GM23338 (cell line): ENCODE results near the gene FNIP2. TPM values are rescaled to one million over a fixed set of nuclear protein-coding genes. Genes with fewer than 3 reads are reported as not detected.

Experiments
- ATAC-seq: fragments of 200-7000 bp; cut with Tn5 transposase; 3 replicates; pipeline ENCODE4 v1.9.1; 2020
- DNase-seq: peaks from one replicate; pipeline ENCODE4 v3.0.0-alpha.2; 2015; ENCODE audit warnings: low spot score
- H2AFZ ChIP-seq: fragments of 200-600 bp; sonication (generic); 2 replicates; pipeline ENCODE4 v1.8.0; 2016; ENCODE audit warnings: antibody characterized with exemption, mild to moderate bottlenecking, moderate library complexity
- H3F3A ChIP-seq: fragments of 200-600 bp; sonication (generic); replicated peaks from 2 replicates; pipeline ENCODE4 v1.8.0; 2017; ENCODE audit warnings: antibody characterized with exemption, mixed run types, low read depth
- H3K27ac ChIP-seq: fragments of 200-600 bp; sonication (generic); 2 replicates; pipeline ENCODE4 v1.6.1; 2016; ENCODE audit warnings: low read depth
- H3K27me3 ChIP-seq: fragments of 200-600 bp; sonication (generic); 2 replicates; pipeline ENCODE4 v1.8.0; 2016; ENCODE audit warnings: mild to moderate bottlenecking, mixed run types, moderate library complexity; ENCODE audit not compliant: insufficient read depth
- H3K36me3 ChIP-seq: fragments of 200-600 bp; sonication (generic); 2 replicates; pipeline ENCODE4 v1.8.0; 2016; ENCODE audit warnings: mild to moderate bottlenecking; ENCODE audit not compliant: insufficient read depth
- H3K4me1 ChIP-seq: fragments of 200-600 bp; sonication (generic); 2 replicates; pipeline ENCODE4 v1.8.0; 2016; ENCODE audit warnings: mild to moderate bottlenecking, moderate library complexity; ENCODE audit not compliant: insufficient read depth
- H3K4me2 ChIP-seq: fragments of 200-600 bp; sonication (generic); 2 replicates; pipeline ENCODE4 v1.7.1; 2017; ENCODE audit warnings: mixed run types
- H3K4me3 ChIP-seq: fragments of 200-600 bp; sonication (generic); 2 replicates; pipeline ENCODE4 v1.6.1; 2016; ENCODE audit warnings: mixed run types
- H3K79me2 ChIP-seq: fragments of 200-600 bp; sonication (generic); replicated peaks from 2 replicates; pipeline ENCODE4 v1.8.0; 2017; ENCODE audit warnings: mild to moderate bottlenecking; ENCODE audit not compliant: insufficient read depth
- H3K9me2 ChIP-seq: fragments of 200-600 bp; sonication (generic); 2 replicates; pipeline ENCODE4 v1.8.0; 2017; ENCODE audit not compliant: insufficient read depth
- H4K20me1 ChIP-seq: fragments of 200-600 bp; sonication (generic); replicated peaks from 2 replicates; pipeline ENCODE4 v1.8.0; 2017; ENCODE audit warnings: mild to moderate bottlenecking; ENCODE audit not compliant: insufficient read depth
- H3K27ac Mint-ChIP-seq: 2 replicates; pipeline ENCODE4 v1.8.0; 2020; ENCODE audit warnings: inconsistent platforms, mild to moderate bottlenecking, moderate library complexity, mixed read lengths
- H3K27me3 Mint-ChIP-seq: 3 replicates; pipeline ENCODE4 v1.8.0; 2022; ENCODE audit warnings: low read depth, mild to moderate bottlenecking, moderate library complexity, mixed read lengths, inconsistent platforms; ENCODE audit not compliant: insufficient read depth, poor library complexity
- H3K36me3 Mint-ChIP-seq: 3 replicates; pipeline ENCODE4 v1.8.0; 2021; ENCODE audit warnings: low read depth, mild to moderate bottlenecking, inconsistent platforms, moderate library complexity, mixed read lengths
- H3K4me1 Mint-ChIP-seq: 3 replicates; pipeline ENCODE4 v1.8.0; 2020; ENCODE audit warnings: mild to moderate bottlenecking, inconsistent platforms, mixed read lengths
- H3K4me3 Mint-ChIP-seq: 3 replicates; pipeline ENCODE4 v1.8.0; 2021; ENCODE audit warnings: moderate library complexity, mild to moderate bottlenecking, inconsistent platforms, mixed read lengths
- H3K9me3 Mint-ChIP-seq: 3 replicates; pipeline ENCODE4 v1.8.0; 2020; ENCODE audit warnings: moderate library complexity, mild to moderate bottlenecking, inconsistent platforms, mixed read lengths
- CREB1 ChIP-seq: fragments of 250-450 bp; sonication (Bioruptor Pico); IDR thresholded peaks from 2 replicates; pipeline ENCODE4 v1.5.0; 2020; ENCODE audit warnings: low read depth, mild to moderate bottlenecking, moderate library complexity
- ETS1 ChIP-seq: IDR thresholded peaks from 2 replicates; pipeline ENCODE4 v1.6.1; 2016; ENCODE audit warnings: antibody characterized with exemption
- EZH2 ChIP-seq: fragments of 200-600 bp; sonication (generic); IDR thresholded peaks from one replicate; pipeline ENCODE4 v1.8.0; 2017; ENCODE audit warnings: antibody characterized with exemption, mild to moderate bottlenecking, low read depth; ENCODE audit not compliant: unreplicated experiment
- EZH2phosphoT487 ChIP-seq: fragments of 200-600 bp; sonication (generic); IDR thresholded peaks from one replicate; pipeline ENCODE4 v1.8.1; 2018; ENCODE audit warnings: antibody characterized with exemption; ENCODE audit not compliant: unreplicated experiment
- JUNB ChIP-seq: IDR thresholded peaks from one replicate; pipeline ENCODE4 v1.6.1; 2016; ENCODE audit warnings: antibody characterized with exemption; ENCODE audit not compliant: unreplicated experiment
- NANOG ChIP-seq: IDR thresholded peaks from 2 replicates; pipeline ENCODE4 v1.6.1; 2016; ENCODE audit warnings: antibody characterized with exemption, borderline replicate concordance
- POLR2AphosphoS5 ChIP-seq: IDR thresholded peaks from 2 replicates; pipeline ENCODE4 v1.6.1; 2016; ENCODE audit warnings: antibody characterized with exemption, low read depth
- ZNF114 ChIP-seq: fragments of 250-450 bp; sonication (Bioruptor Pico); IDR thresholded peaks from 2 replicates; pipeline ENCODE4 v1.5.0; 2020; ENCODE audit warnings: mild to moderate bottlenecking, moderate library complexity
- ZNF331 ChIP-seq: fragments of 250-450 bp; sonication (Bioruptor Pico); IDR thresholded peaks from 2 replicates; pipeline ENCODE4 v1.5.0; 2020; ENCODE audit warnings: low read depth, mild to moderate bottlenecking, moderate library complexity
- polyA plus RNA-seq: library from polyadenylated mRNA; unstranded; fragments of >200 nt; fragmentation: Nextera tagmentation; extraction: Ambion mirVana; gene quantifications from 2 replicates; pipeline ENCODE4 v1.2.1, GENCODE V29; 2016
- total RNA-seq: library from RNA; depleted of rRNA; stranded (reverse); fragments of >200 nt; shearing (Covaris generic); gene quantifications from 2 replicates; pipeline ENCODE4 v1.2.3, GENCODE V29; 2014
- TF ChIP-seq, protein P1 (sequence below), 2 experiments: fragments of 200-600 bp in 1 of 2; sonication (generic) in 1 of 2; conservative IDR thresholded peaks; 2 replicates each; pipeline versions ENCODE4 v1.5.1 to v1.6.1; 2016 to 2017; ENCODE audit warnings: antibody characterized with exemption in 2 of 2, low read depth in 2 of 2, mild to moderate bottlenecking in 2 of 2, moderate library complexity in 1 of 2
- TF ChIP-seq, protein P2 (sequence below): fragments of 250-450 bp; sonication (Bioruptor Pico); IDR thresholded peaks from 2 replicates; pipeline ENCODE4 v1.5.0; 2020; ENCODE audit warnings: mild to moderate bottlenecking, moderate library complexity
- TF ChIP-seq, protein P3 (sequence below): IDR thresholded peaks from one replicate; pipeline ENCODE4 v1.6.1; 2018; ENCODE audit warnings: antibody characterized with exemption; ENCODE audit not compliant: unreplicated experiment

The FNIP2 gene
- total and polyA plus RNA-seq, 2 experiments from 2014 or later: 2.7 to 17.2 TPM

DNA sequence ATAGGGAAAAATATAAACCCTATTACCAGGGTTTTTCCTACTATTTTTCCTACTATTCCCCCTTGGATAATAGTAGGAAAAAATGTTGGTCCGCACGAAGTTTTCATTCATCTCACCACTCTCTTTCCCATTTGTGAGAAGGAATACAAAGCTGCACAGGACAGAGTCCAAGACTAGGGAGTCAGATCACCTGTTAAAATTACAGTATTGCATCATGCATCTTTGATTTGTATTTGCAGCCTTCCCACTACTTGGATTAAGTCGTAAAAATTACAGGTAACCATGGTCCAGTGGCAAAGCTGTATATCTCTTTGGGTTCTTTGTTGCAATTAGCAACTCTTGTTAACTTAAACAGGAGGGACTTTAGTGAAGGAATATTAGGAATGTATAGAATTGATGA lies 121.5 kb downstream of the FNIP2 start (continued):
- TF ChIP-seq EZH2phosphoT487 (no peak), NANOG (no peak), ETS1 (no peak), JUNB (no peak), CREB1 (no peak), ZNF114 (CRISPR knock-in tag) (no peak), POLR2AphosphoS5 (no peak), ZNF331 (CRISPR knock-in tag) (no peak)
- TF ChIP-seq, protein P1, sequence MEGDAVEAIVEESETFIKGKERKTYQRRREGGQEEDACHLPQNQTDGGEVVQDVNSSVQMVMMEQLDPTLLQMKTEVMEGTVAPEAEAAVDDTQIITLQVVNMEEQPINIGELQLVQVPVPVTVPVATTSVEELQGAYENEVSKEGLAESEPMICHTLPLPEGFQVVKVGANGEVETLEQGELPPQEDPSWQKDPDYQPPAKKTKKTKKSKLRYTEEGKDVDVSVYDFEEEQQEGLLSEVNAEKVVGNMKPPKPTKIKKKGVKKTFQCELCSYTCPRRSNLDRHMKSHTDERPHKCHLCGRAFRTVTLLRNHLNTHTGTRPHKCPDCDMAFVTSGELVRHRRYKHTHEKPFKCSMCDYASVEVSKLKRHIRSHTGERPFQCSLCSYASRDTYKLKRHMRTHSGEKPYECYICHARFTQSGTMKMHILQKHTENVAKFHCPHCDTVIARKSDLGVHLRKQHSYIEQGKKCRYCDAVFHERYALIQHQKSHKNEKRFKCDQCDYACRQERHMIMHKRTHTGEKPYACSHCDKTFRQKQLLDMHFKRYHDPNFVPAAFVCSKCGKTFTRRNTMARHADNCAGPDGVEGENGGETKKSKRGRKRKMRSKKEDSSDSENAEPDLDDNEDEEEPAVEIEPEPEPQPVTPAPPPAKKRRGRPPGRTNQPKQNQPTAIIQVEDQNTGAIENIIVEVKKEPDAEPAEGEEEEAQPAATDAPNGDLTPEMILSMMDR (conservative IDR thresholded peaks at IDR 0.05; ENCODE audit: low read depth in 2 of 2): no peak

GRCh38 chr4:158891256-158891655 lies 122.4 kb downstream of the FNIP2 start:
- Histone ChIP-seq H3K36me3 (no peaks in the 10 kb centered on the region), H4K20me1 (no peaks in the 10 kb centered on the region), H3K27ac (no peak overlapping the region), H3K4me2 (no peak overlapping the region), H3F3A (no peaks in the 10 kb centered on the region), H2AFZ (no peak overlapping the region), H3K9me2 (no peaks in the 10 kb centered on the region), H3K4me3 (no peak overlapping the region), H3K27me3 (no peaks in the 10 kb centered on the region), H3K4me1 (peaks cover 5% of the 10 kb centered on the region), H3K79me2 (no peaks in the 10 kb centered on the region)
- H3K27me3 Mint-ChIP-seq: no peaks in the 10 kb centered on the region
- TF ChIP-seq POLR2AphosphoS5 (no peak), CREB1 (no peak), ZNF331 (CRISPR knock-in tag) (no peak), EZH2phosphoT487 (no peak), JUNB (no peak), EZH2 (no peak), ZNF114 (CRISPR knock-in tag) (no peak), NANOG (no peak)
- TF ChIP-seq, protein P2, sequence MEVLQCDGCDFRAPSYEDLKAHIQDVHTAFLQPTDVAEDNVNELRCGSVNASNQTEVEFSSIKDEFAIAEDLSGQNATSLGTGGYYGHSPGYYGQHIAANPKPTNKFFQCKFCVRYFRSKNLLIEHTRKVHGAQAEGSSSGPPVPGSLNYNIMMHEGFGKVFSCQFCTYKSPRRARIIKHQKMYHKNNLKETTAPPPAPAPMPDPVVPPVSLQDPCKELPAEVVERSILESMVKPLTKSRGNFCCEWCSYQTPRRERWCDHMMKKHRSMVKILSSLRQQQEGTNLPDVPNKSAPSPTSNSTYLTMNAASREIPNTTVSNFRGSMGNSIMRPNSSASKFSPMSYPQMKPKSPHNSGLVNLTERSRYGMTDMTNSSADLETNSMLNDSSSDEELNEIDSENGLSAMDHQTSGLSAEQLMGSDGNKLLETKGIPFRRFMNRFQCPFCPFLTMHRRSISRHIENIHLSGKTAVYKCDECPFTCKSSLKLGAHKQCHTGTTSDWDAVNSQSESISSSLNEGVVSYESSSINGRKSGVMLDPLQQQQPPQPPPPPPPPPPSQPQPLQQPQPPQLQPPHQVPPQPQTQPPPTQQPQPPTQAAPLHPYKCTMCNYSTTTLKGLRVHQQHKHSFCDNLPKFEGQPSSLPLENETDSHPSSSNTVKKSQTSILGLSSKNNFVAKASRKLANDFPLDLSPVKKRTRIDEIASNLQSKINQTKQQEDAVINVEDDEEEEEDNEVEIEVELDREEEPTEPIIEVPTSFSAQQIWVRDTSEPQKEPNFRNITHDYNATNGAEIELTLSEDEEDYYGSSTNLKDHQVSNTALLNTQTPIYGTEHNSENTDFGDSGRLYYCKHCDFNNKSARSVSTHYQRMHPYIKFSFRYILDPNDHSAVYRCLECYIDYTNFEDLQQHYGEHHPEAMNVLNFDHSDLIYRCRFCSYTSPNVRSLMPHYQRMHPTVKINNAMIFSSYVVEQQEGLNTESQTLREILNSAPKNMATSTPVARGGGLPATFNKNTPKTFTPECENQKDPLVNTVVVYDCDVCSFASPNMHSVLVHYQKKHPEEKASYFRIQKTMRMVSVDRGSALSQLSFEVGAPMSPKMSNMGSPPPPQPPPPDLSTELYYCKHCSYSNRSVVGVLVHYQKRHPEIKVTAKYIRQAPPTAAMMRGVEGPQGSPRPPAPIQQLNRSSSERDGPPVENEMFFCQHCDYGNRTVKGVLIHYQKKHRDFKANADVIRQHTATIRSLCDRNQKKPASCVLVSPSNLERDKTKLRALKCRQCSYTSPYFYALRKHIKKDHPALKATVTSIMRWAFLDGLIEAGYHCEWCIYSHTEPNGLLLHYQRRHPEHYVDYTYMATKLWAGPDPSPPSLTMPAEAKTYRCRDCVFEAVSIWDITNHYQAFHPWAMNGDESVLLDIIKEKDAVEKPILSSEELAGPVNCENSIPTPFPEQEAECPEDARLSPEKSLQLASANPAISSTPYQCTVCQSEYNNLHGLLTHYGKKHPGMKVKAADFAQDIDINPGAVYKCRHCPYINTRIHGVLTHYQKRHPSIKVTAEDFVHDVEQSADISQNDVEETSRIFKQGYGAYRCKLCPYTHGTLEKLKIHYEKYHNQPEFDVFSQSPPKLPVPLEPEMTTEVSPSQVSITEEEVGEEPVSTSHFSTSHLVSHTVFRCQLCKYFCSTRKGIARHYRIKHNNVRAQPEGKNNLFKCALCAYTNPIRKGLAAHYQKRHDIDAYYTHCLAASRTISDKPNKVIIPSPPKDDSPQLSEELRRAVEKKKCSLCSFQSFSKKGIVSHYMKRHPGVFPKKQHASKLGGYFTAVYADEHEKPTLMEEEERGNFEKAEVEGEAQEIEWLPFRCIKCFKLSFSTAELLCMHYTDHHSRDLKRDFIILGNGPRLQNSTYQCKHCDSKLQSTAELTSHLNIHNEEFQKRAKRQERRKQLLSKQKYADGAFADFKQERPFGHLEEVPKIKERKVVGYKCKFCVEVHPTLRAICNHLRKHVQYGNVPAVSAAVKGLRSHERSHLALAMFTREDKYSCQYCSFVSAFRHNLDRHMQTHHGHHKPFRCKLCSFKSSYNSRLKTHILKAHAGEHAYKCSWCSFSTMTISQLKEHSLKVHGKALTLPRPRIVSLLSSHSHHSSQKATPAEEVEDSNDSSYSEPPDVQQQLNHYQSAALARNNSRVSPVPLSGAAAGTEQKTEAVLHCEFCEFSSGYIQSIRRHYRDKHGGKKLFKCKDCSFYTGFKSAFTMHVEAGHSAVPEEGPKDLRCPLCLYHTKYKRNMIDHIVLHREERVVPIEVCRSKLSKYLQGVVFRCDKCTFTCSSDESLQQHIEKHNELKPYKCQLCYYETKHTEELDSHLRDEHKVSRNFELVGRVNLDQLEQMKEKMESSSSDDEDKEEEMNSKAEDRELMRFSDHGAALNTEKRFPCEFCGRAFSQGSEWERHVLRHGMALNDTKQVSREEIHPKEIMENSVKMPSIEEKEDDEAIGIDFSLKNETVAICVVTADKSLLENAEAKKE: no peak
- TF ChIP-seq, protein P3, sequence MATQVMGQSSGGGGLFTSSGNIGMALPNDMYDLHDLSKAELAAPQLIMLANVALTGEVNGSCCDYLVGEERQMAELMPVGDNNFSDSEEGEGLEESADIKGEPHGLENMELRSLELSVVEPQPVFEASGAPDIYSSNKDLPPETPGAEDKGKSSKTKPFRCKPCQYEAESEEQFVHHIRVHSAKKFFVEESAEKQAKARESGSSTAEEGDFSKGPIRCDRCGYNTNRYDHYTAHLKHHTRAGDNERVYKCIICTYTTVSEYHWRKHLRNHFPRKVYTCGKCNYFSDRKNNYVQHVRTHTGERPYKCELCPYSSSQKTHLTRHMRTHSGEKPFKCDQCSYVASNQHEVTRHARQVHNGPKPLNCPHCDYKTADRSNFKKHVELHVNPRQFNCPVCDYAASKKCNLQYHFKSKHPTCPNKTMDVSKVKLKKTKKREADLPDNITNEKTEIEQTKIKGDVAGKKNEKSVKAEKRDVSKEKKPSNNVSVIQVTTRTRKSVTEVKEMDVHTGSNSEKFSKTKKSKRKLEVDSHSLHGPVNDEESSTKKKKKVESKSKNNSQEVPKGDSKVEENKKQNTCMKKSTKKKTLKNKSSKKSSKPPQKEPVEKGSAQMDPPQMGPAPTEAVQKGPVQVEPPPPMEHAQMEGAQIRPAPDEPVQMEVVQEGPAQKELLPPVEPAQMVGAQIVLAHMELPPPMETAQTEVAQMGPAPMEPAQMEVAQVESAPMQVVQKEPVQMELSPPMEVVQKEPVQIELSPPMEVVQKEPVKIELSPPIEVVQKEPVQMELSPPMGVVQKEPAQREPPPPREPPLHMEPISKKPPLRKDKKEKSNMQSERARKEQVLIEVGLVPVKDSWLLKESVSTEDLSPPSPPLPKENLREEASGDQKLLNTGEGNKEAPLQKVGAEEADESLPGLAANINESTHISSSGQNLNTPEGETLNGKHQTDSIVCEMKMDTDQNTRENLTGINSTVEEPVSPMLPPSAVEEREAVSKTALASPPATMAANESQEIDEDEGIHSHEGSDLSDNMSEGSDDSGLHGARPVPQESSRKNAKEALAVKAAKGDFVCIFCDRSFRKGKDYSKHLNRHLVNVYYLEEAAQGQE: no peak
- peaks cover 33% of the 10 kb centered on the region for H3K4me1 Mint-ChIP-seq
- no peak overlapping the region for H3K27ac Mint-ChIP-seq
- no peaks in the 10 kb centered on the region for H3K9me3 Mint-ChIP-seq
- H3K4me3 Mint-ChIP-seq: no peak overlapping the region
- no peaks in the 10 kb centered on the region for H3K36me3 Mint-ChIP-seq
- DNase-seq (no peak), ATAC-seq (no peak)
